Measurements from ENCODE around the gene GAS5. TPM values are rescaled to one million over a fixed set of nuclear protein-coding genes. Genes with fewer than 3 reads are reported as not detected.
A peak's percentile ranks its signal among the peaks of the same experiment; 100 is the strongest.
"Not testable (repeated sequence)": the region's sequence is repeated elsewhere in the genome, so short reads cannot be mapped to it uniquely, and the experiment has no call there.

Gene GAS5
- total RNA-seq, 2 donors from 2014 or later, result 84.3 to 108 TPM

DNA sequence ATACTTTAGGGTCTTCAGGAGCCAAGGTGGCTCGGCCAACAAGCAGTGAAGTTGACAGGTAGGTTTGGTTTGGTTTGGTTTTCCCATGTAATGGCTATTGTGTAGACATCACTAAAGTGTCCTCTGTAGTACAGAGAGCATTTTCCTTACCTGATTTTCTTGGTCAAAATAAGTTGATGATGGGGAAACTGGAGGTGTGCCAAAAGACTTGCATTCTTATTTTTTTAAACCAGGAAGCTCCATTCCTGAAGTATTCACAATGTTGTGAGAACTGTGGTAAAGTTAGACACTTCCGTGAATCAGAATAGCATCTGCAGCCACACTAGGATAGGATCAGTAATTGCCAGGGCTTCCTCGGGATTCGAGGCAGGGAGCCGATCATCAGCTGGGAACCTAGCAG lies 3.3 kb upstream of the GAS5 start:
- intact Hi-C loops (cut with DNase I), result no loop called here
- no peak for DNase-seq
- ATAC-seq, result no peak

GRCh38 chr1:173870252-173871075 lies 2.7 kb upstream of the GAS5 start:
- intact Hi-C loops (cut with DNase I), result no loop called here
- no peak for DNase-seq
- ATAC-seq, result no peak

DNA sequence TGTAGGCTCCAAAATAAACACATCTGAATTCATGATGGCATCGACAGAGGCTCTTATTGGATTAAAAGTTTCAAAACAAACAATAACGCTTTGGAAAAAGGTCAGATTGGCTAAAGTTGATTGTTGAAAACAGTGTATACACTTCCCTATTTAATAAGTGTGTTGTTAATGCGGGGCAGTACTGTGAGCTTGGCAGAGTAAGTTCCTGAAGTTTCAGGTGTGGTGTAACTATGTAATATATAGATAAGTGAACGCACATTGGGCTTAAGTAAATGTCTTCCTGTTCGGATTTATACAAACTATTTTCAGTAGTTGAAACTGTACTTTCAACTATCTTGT lies 1.2 kb upstream of the GAS5 start:
- no peak for DNase-seq
- ATAC-seq, result no peak
- intact Hi-C loops (cut with DNase I), result no loop called here

DNA sequence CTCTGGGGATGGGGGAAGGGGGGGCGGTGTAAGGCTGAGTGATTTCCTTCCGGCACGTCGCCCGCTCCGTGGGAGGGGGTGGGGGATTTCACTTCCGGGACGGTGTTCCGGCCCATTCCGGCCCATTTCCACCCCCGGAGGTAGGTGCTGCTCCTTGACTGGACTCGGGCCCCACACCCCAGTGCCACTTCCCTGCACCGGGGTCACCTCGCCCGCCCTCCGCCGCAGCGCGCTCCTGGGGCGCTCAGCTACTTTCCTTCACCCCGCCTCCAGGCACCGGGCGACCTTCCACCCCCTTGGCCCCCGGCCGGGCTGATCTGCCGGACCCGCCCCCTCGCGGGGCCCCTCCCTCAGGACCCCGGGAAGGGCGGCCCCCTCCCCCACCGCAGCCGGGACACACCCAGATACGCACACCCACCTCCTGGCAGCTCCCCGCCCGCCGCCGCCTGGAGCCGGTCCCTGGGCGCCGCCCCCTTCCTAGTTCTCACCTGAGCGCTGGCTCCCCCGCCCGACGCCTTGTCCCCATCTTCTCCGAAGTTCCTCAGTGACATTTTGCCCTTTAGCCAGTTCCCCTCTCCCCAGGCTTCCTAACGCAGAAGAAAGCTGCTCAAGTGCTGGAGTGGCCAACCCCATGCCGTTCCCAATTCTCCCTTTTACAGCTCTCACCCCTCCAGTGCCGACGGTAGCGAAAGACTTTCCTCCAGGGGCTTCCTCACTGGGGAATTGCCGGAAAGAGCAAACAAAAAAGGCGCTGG lies 654 bp upstream of the GAS5 start, which contains the start of gene ZBTB37:
Gene ZBTB37, plus strand, starts transcription at position 115 of the 755 bp plus-strand sequence. CDS start 1,846 bp downstream, outside the sequence.
- DNase-seq (peak; percentile 91), ATAC-seq (peak; percentile 60 to 85)
- intact Hi-C loops (cut with DNase I), result no loop called here

DNA sequence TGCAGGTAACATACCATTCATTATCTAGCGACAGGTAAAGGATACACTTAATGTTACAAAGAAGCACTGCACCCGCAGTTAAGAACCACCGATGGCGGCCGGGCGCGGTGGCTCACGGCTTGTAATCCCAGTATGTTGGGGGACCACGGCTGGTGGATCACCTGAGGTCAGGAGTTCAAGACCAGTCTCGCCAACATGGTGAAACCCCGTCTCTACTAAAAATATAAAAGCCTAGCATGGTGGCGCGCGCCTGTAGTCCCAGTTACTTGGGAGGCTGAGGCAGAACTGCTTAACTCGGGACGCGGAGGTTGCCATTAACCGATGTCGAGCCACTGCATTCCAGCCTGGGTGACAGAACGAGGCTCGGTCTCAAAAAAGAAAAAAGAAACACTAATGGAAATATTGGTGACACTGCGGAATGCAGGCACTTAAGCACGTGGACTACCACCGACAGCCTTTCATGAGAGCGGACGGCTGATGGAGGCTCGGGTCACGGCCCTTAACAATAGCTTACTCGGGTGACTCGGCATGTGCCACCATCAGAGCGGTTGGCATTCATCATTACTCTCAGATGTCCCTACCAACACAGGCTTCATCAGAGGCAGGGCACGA lies 542 bp downstream of the GAS5 start:
- ATAC-seq (peak in 1 of 2 donors; percentile 1), DNase-seq (no peak)
- intact Hi-C loops (cut with DNase I), result no loop called here

- intact Hi-C loops (cut with DNase I), result no loop called here
- no peak for ATAC-seq
These were observed 1.2 kb downstream of the GAS5 start for GRCh38 chr1:173866413-173867115.

DNA sequence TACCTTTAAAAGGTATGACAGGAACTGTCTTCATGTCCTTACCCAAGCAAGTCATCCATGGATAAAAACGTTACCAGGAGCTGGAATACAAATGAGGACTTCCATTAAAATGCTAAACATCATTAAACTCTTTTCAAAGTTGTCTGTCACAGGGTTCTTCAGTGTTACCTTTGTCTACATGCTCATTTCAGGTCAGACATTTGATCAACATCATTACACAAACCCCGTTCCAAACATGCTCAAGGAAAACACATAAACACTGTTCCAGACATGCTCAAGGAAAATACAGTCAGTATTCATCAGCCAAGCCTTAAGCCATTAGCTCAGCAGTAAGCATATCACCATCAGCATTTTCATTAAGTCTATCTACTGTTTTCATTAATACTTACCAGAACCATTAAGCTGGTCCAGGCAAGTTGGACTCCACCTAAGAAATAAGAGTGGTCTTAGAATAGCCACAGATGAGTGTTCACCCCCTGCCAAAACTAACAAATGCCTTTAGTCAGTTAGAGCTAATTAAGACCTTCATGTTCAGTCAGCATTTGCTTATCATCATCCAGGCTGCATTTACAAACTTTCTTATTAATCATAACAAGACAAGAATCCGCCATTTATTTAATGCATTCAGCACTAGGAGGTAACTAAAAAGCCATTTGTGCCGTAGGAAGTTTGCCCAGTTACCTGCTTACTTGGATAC lies 2.2 kb downstream of the GAS5 start:
- intact Hi-C loops (cut with DNase I), result no loop called here
- no peak for DNase-seq
- ATAC-seq, result no peak

More at GRCh38 chr1:173866413-173867115, 1.2 kb downstream of the GAS5 start:
- DNase-seq, result no peak

- intact Hi-C loops (cut with DNase I), result no loop called here
- ATAC-seq (no peak), DNase-seq (no peak)
These were observed 3.5 kb downstream of the GAS5 start for GRCh38 chr1:173864179-173864867.

GRCh38 chr1:173863224-173864161 lies 4.3 kb downstream of the GAS5 start:
- ATAC-seq, result no peak
- no peak for DNase-seq
- intact Hi-C loops (cut with DNase I), result no loop called here

- intact Hi-C loops (cut with DNase I), result no loop called here
- ATAC-seq, result no peak
- DNase-seq, result no peak
These were observed 5.0 kb downstream of the GAS5 start for GRCh38 chr1:173862769-173863223.

DNA sequence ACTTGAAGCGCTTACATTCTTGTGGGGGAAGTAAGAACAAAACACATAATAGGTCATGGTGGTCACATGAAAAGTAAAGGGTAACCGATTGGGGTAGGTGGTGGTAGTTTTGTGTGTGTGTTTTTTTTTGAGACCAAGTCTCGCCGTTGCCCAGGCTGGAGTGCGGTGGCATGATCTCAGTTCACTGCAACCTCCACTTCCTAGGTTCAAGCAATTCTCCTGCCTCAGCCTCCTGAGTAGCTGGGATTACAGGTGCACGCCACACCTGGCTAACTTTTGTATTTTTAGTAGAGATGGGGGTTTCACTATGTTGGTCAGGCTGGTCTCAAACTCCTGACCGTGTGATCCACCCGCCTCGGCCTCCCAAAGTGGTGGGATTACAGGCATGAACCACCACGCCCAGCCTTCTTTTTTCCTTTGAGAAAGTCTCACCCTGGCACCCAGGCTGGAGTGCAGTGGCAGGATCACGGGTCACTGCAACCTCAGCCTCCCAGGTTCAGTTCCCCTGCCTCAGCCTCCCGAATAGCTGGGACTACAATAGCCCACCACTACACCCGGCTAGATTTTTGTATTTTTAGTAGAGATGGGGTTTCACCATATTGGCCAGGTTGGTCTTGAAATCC lies 5.5 kb downstream of the GAS5 start:
- intact Hi-C loops (cut with DNase I); DNase-seq; ATAC-seq: not testable (repeated sequence)

DNA sequence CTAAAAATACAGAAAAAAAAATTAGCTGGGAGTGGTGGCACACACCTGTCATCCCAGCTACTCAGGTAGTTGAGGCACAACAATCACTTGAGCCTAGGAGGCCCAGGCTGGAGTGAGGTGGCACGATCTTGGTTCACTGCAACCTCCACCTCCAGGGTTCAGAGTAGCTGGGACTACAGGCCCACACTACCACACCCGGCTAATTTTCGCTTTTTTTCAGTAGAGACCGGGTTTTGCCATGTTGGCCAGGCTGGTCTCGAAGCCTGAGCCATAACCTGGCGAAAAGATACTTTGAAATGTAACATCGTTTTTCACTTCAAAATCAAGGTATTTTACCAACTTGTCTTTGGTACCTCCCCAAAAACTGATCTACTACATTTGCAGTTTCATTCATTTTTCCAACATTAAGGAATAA lies 6.1 kb downstream of the GAS5 start:
- ATAC-seq (peak in 1 of 2 donors; percentile 8), DNase-seq (no peak)
- intact Hi-C loops (cut with DNase I), result no loop called here

GRCh38 chr1:173860065-173860464 lies 7.7 kb downstream of the GAS5 start:
- DNase-seq (no peak), ATAC-seq (no peak)
- intact Hi-C loops (cut with DNase I), result no loop called here

GRCh38 chr1:173859547-173859946 lies 8.2 kb downstream of the GAS5 start:
- DNase-seq, ATAC-seq: not testable (repeated sequence)

DNA sequence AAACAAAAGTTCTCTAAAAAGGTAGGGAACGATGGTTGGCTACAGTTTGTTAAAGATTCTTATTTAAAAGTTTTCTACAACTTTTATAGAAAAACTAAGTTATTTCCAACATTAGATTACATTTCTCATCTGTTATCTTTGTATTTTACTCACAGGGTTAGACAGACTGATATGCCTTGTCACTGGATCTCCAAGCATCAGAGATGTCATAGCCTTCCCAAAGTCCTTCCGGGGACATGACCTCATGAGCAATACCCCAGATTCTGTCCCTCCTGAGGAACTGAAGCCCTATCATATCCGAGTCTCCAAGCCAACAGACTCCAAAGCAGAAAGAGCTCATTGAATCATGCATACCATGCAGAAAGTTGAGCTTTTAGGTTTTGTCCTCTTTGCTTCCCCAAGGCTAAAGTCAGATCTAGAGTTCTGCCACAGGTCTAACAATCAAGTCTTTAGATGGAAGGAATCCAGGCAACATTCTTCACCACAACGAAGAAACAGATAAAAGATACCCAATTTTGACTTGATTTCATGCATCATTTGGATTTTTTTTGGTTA lies 10.3 kb downstream of the GAS5 start:
- intact Hi-C loops (cut with DNase I), result no loop called here
- no peak for ATAC-seq
- DNase-seq, result no peak

More at GRCh38 chr1:173859547-173859946, 8.2 kb downstream of the GAS5 start:
- intact Hi-C loops (cut with DNase I), result not testable (repeated sequence)

GRCh38 chr1:173856903-173857302 lies 10.9 kb downstream of the GAS5 start:
- intact Hi-C loops (cut with DNase I), result no loop called here
- ATAC-seq, result no peak
- no peak for DNase-seq
